GM12801 (cell line): ENCODE measurements around the gene DPP3.

Experiments
- CTCF ChIP-seq: IDR thresholded peaks from one replicate; pipeline ENCODE4 v1.5.1; 2011; ENCODE audit warnings: control low read depth; ENCODE audit not compliant: insufficient read length; ENCODE audit errors: extremely low read depth

DPP3 gene

GRCh38 chr11:66448523-66448922 is 31.7 kb upstream of the DPP3 start:
- no peak for TF ChIP-seq CTCF

GRCh38 chr11:66450560-66450959 is 29.7 kb upstream of the DPP3 start:
- TF ChIP-seq CTCF, result no peak

- no peak for TF ChIP-seq CTCF
These were observed 28.6 kb upstream of the DPP3 start for GRCh38 chr11:66451663-66452062.

GRCh38 chr11:66454247-66454646 is 26.0 kb upstream of the DPP3 start:
- TF ChIP-seq CTCF, result no peak

GRCh38 chr11:66454828-66455227 is 25.4 kb upstream of the DPP3 start:
- no peak for TF ChIP-seq CTCF

- TF ChIP-seq CTCF, result no peak
These were observed 22.4 kb upstream of the DPP3 start for GRCh38 chr11:66457826-66458225.

- no peak for TF ChIP-seq CTCF
These were observed 21.0 kb upstream of the DPP3 start for GRCh38 chr11:66459138-66459778.
